ENCODE results near the gene ARID1B. TPM values are rescaled to one million over a fixed set of nuclear protein-coding genes. Genes with fewer than 3 reads are reported as not detected.

The ARID1B gene
- total and polyA plus RNA-seq, 8 donors = 16.2 to 68.0 (median 42.5) TPM

DNA sequence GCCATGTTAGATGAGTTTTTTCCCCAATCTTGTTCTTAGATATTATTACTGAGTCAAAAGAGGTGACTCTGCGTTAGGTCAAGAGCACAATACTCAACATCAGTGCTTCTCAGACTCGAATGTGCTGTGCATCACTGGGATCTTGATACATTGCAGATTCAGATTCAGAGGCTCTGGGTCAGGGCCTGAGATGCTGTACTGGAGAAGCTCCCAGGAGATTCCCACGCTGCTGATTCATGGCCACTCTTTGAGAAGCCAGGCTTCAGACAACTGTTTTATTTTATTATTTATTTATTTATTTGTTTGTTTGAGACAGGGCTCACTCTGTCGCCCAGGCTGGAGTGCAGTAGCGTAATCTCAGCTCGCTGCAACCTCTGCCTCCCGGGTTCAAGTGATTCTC lies 41.4 kb upstream of the ARID1B start:
- no peak overlapping the region for H3K4me3 ChIP-seq
- H3K36me3 ChIP-seq = no peaks in the 10 kb centered on the region
- no peaks in the 10 kb centered on the region for H3K9me3 ChIP-seq
- ATAC-seq (no peak), FAIRE-seq (no peak), DNase-seq (no peak)
- no peak overlapping the region for H3K27ac ChIP-seq
- TF ChIP-seq, protein P1, sequence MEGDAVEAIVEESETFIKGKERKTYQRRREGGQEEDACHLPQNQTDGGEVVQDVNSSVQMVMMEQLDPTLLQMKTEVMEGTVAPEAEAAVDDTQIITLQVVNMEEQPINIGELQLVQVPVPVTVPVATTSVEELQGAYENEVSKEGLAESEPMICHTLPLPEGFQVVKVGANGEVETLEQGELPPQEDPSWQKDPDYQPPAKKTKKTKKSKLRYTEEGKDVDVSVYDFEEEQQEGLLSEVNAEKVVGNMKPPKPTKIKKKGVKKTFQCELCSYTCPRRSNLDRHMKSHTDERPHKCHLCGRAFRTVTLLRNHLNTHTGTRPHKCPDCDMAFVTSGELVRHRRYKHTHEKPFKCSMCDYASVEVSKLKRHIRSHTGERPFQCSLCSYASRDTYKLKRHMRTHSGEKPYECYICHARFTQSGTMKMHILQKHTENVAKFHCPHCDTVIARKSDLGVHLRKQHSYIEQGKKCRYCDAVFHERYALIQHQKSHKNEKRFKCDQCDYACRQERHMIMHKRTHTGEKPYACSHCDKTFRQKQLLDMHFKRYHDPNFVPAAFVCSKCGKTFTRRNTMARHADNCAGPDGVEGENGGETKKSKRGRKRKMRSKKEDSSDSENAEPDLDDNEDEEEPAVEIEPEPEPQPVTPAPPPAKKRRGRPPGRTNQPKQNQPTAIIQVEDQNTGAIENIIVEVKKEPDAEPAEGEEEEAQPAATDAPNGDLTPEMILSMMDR (IDR thresholded peaks at IDR 0.05) = no peak
- intact Hi-C loops (cut with DNase I) = no loop called here
- H3K4me1 ChIP-seq = peaks cover 0 to 11% (median 0%) of the 10 kb centered on the region in 3 donors
- 92 to 94% methylated on average over 7 of the region's 7 CpGs for WGBS, 2 donors
- no peaks in the 10 kb centered on the region for H3K27me3 ChIP-seq

DNA sequence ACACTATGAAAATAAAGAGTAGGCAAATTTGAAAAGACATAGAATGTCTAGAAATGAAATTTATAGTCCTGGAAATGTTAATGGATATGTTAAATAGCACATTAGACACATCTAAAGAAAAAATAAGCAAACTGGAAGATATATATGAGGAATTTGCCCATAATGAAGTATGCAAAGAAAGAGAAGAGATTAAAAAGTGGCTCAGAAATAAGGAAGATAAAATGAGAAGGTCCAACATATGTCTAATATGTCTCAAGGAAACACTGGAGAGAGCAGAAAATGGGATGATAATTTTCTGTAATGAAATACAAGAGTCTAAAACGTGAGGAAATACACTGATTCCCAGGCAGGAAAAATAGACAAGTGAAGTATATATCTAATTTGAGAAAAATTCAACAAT lies 36.6 kb upstream of the ARID1B start:
- Histone ChIP-seq H3K27ac (no peak overlapping the region), H3K36me3 (no peaks in the 10 kb centered on the region), H3K4me3 (no peak overlapping the region), H3K27me3 (no peaks in the 10 kb centered on the region), H3K9me3 (no peaks in the 10 kb centered on the region), H3K4me1 (peaks cover 0 to 7% (median 0%) of the 10 kb centered on the region in 3 donors)
- no peak for ATAC-seq
- 52 to 65% methylated on average over 1 of the region's 1 CpG for WGBS, 2 donors
- FAIRE-seq = no peak
- no peak for DNase-seq
- TF ChIP-seq, protein P1 (IDR thresholded peaks at IDR 0.05) = no peak
- intact Hi-C loops (cut with DNase I) = no loop called here

DNA sequence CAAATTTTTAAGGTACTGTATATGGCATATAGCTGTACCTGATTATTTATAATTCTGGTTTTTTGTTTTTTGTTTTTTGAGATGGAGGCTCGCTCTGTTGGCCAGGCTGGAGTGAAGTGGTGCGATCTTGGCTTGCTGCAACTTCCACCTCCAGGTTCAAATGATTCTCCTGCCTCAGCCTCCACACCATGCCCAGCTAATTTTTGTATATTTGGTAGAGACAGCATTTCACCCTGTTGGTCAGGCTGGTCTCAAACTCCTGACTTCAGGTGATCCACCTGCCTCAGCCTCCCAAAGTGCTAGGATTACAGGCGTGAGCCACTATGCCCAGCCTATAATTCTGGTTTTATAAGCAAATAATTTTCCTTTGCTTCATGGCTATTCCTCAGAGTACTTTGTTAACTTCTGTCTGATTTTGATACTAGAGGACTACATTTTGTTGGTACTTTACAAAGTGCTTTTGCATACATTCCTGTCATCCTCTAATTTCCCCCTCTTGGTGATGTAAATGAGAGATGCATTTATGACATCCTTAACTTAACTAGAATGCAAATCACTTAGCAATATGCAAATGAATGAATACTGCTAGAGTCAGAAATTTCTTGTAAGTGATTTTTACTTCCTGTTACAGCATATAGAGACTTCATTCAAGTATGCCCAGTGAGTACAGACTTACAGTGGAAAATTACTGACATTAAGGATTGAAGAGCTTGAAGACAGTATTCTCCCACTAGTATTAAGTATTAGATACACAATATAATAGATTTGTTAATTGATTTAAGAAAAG lies 35.7 kb upstream of the ARID1B start:
- FAIRE-seq (no peak), ATAC-seq (no peak), DNase-seq (no peak)
- intact Hi-C loops (cut with DNase I) = no loop called here
- WGBS, 2 donors = 95 to 98% methylated on average over 3 of the region's 3 CpGs
- TF ChIP-seq, protein P1 (IDR thresholded peaks at IDR 0.05) = no peak
- no peak overlapping the region for H3K4me3 ChIP-seq
- no peaks in the 10 kb centered on the region for H3K9me3 ChIP-seq
- H3K4me1 ChIP-seq = peaks cover 0 to 7% (median 0%) of the 10 kb centered on the region in 3 donors
- no peak overlapping the region for H3K27ac ChIP-seq
- H3K27me3 ChIP-seq = no peaks in the 10 kb centered on the region
- no peaks in the 10 kb centered on the region for H3K36me3 ChIP-seq

DNA sequence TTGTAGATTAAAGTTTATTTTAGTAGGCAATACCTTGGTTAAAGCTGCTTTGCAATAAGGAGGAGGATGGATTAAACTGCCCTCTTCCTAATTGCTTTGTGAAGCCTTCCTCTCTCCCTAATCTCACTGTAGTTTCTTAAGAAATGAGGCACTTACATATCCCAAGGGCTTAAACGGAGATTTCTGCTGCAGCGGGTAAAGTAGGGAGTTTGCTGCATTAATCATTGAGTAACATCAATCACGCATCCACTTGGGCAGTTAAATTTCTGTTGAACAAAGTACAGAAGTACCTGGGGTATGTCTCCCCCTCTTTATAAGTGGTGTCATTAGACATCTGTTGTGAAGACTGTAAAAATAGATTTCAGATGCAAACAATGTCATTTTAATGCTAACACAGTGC lies 29.5 kb upstream of the ARID1B start:
- intact Hi-C loops (cut with DNase I) = no loop called here

More for the DNA sequence above, 29.5 kb upstream of the ARID1B start:
- TF ChIP-seq, protein P1 (IDR thresholded peaks at IDR 0.05) = no peak
- no peak for ATAC-seq
- 76 to 77% methylated on average over 3 of the region's 3 CpGs for WGBS, 2 donors
- Histone ChIP-seq H3K4me1 (peaks cover 0 to 4% (median 0%) of the 10 kb centered on the region in 3 donors), H3K27me3 (no peaks in the 10 kb centered on the region), H3K27ac (no peak overlapping the region), H3K9me3 (no peaks in the 10 kb centered on the region), H3K36me3 (no peaks in the 10 kb centered on the region), H3K4me3 (no peak overlapping the region)
- FAIRE-seq = no peak
- no peak for DNase-seq

Data from pancreas (tissue), 10 donors.